Testis (tissue), 3 donors: ENCODE measurements around the gene MAP3K2. TPM values are rescaled to one million over a fixed set of nuclear protein-coding genes. Genes with fewer than 3 reads are reported as not detected.

Experiments
- DNase-seq: peaks from one replicate; pipeline ENCODE4 v3.0.0-alpha.2; 2019
- H3K27ac ChIP-seq, 2 donors: fragments of 200-600 bp; sonication (generic); one replicate each; pipeline ENCODE4 v1.5.1; 2019
- H3K27me3 ChIP-seq: fragments of 200-600 bp; sonication (generic); one replicate; pipeline ENCODE4 v1.5.1; 2019
- H3K36me3 ChIP-seq: fragments of 200-600 bp; sonication (generic); one replicate; pipeline ENCODE4 v1.5.1; 2017; ENCODE audit warnings: low read depth; ENCODE audit errors: missing control alignments
- H3K4me1 ChIP-seq: fragments of 200-600 bp; sonication (generic); one replicate; pipeline ENCODE4 v1.5.1; 2019
- H3K4me3 ChIP-seq, 2 donors: fragments of 200-600 bp; sonication (generic); one replicate each; pipeline ENCODE4 v1.5.1; 2017 to 2019
- H3K9me3 ChIP-seq: fragments of 200-600 bp; sonication (generic); one replicate; pipeline ENCODE4 v1.5.1; 2017
- CTCF ChIP-seq, 3 experiments: fragments of 450-650 bp in 2 of 3; fragments of 200-600 bp in 1 of 3; sonication (generic) in 1 of 3; IDR thresholded peaks; one replicate each; pipeline ENCODE4 v1.5.1; 2016 to 2019; ENCODE audit warnings: antibody characterized with exemption in 3 of 3, mild to moderate bottlenecking in 2 of 3, moderate library complexity in 1 of 3
- POLR2A ChIP-seq: fragments of 450-650 bp; IDR thresholded peaks from one replicate; pipeline ENCODE4 v1.6.1; 2017; ENCODE audit warnings: antibody characterized with exemption, mild to moderate bottlenecking, moderate library complexity
- WGBS, 2 donors: methylation state at CpG; one replicate each; pipeline ENCODE4 v1.1.5; 2018; 5-methylcytosine and 5-hydroxymethylcytosine counted together
- intact Hi-C: fragments of 100-400 bp; cut with DNase I; formaldehyde crosslinking; loops from one replicate; pipeline ENCODE4 v1.15.1; 2023; ENCODE audit warnings: low total_unique reads
- polyA plus RNA-seq: library from polyadenylated mRNA; stranded (reverse); fragments of 350-450 nt; fragmentation: Illumina TruSeq; extraction: RNeasy Lipid Tissue Mini Kit (QIAGEN cat#74804); gene quantifications from one replicate; pipeline ENCODE4 v1.2.3, GENCODE V29; 2014; ENCODE audit warnings: low read depth, low replicate concordance; ENCODE audit not compliant: insufficient read depth
- total RNA-seq, 2 donors: library from RNA; depleted of rRNA; stranded (reverse); fragments of >200 nt; gene quantifications; one replicate each; pipeline ENCODE4 v1.2.3, GENCODE V29; 2016

The MAP3K2 gene
- total and polyA plus RNA-seq, 3 donors from 2014 or later, result 16.3 to 74.5 (median 74.0) TPM

DNA sequence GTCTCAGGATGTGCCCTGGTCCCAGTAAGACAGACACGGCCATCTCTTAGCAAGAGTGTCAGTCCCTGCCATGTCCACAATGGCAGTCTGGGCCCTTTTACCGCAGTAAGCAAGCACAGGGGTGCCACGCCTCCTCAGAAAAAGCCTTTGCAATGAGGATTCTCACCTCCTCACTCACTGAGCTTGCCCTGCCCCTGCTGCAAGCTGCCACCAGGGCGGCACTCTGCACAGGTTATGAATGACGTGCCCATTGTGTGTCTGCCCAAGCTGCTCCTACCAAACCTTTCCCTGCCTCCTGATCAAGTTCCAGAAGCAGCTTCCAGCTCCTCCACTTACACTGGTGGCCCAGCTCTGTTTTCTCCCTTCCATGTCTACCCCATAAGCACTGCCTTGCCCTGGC, 117.1 kb downstream of the MAP3K2 start:
- WGBS, 2 donors, result 100% methylated on average over 5 of the region's 5 CpGs
- no peak overlapping the region for H3K27ac ChIP-seq
- H3K4me1 ChIP-seq, result no peaks in the 10 kb centered on the region
- no peak overlapping the region for H3K4me3 ChIP-seq
- no peak for DNase-seq
- TF ChIP-seq CTCF (IDR thresholded peaks at IDR 0.05), result no peak
- no peak for TF ChIP-seq POLR2A
- no peaks in the 10 kb centered on the region for H3K27me3 ChIP-seq
- intact Hi-C loops, result no loop called here
- H3K36me3 ChIP-seq, result no peaks in the 10 kb centered on the region
- H3K9me3 ChIP-seq, result no peaks in the 10 kb centered on the region

DNA sequence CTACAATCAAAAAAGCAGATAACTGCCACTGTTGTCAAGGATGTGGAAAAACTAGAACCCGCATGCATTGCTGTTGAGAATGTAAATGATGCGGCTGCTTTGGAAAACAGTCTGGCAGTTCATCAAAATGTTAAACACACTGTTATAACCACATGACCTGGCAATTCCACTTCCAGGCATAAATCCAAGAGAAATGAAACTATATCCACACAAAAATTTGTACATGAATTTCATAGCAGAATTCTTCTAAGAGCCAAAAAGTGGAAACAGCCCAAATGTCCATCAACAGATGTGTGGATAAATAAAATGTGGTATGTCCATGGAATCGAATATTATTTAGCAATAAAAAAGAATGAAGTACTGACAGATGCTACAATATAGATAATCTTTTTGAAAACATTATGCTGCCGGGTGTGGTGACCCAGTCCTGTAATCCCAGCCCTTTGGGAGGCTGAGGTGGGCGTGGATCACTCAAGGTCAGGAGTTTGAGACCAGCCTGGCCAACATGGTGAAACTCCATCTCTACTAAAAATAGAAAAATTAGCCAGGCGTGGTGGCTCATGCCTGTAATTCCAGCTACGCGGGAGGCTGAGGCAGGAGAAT, 125.9 kb downstream of the MAP3K2 start:
- no peak for DNase-seq
- no peaks in the 10 kb centered on the region for H3K9me3 ChIP-seq
- H3K36me3 ChIP-seq, result no peaks in the 10 kb centered on the region
- no peaks in the 10 kb centered on the region for H3K4me1 ChIP-seq
- H3K4me3 ChIP-seq, result no peak overlapping the region
- intact Hi-C loops, result no loop called here
- TF ChIP-seq CTCF (IDR thresholded peaks at IDR 0.05) (no peak), POLR2A (no peak)
- no peaks in the 10 kb centered on the region for H3K27me3 ChIP-seq
- no peak overlapping the region for H3K27ac ChIP-seq
- WGBS, 2 donors, result 90 to 91% methylated on average over 8 of the region's 8 CpGs

GRCh38 chr2:127259355-127259754, 128.4 kb downstream of the MAP3K2 start:
- H3K9me3 ChIP-seq, result no peaks in the 10 kb centered on the region
- DNase-seq, result no peak
- H3K27ac ChIP-seq, result no peak overlapping the region
- no peaks in the 10 kb centered on the region for H3K4me1 ChIP-seq
- intact Hi-C loops, result no loop called here
- no peaks in the 10 kb centered on the region for H3K36me3 ChIP-seq
- TF ChIP-seq CTCF (IDR thresholded peaks at IDR 0.05) (no peak), POLR2A (no peak)
- 94 to 97% methylated on average over 5 of the region's 5 CpGs for WGBS, 2 donors
- no peak overlapping the region for H3K4me3 ChIP-seq
- H3K27me3 ChIP-seq, result no peaks in the 10 kb centered on the region

DNA sequence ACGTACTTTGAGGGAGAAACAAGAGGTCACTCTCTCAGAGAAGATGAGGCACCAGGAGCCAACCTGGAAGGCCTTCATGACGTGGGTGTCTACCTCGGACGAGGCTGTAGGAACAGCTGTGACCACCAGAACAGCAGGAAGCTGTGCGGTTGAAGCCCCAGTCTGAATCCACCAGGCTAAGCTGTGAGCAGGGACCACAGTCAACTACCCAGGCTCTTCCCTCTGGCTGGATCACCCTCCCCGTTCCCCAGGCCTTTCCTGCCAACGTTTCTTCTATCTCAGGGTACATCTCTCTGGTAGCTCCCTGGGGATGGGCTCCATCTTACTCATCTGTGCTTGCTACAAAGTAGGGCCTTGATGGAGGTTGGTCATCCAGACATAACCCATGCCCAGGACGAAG, 130.9 kb downstream of the MAP3K2 start:
- Histone ChIP-seq H3K9me3 (no peaks in the 10 kb centered on the region), H3K4me1 (no peaks in the 10 kb centered on the region), H3K27me3 (no peaks in the 10 kb centered on the region), H3K27ac (no peak overlapping the region), H3K4me3 (no peak overlapping the region), H3K36me3 (no peaks in the 10 kb centered on the region)
- TF ChIP-seq CTCF (IDR thresholded peaks at IDR 0.05) (no peak), POLR2A (no peak)
- no peak for DNase-seq
- intact Hi-C loops, result no loop called here
- WGBS, 2 donors, result 76 to 86% methylated on average over 8 of the region's 8 CpGs

DNA sequence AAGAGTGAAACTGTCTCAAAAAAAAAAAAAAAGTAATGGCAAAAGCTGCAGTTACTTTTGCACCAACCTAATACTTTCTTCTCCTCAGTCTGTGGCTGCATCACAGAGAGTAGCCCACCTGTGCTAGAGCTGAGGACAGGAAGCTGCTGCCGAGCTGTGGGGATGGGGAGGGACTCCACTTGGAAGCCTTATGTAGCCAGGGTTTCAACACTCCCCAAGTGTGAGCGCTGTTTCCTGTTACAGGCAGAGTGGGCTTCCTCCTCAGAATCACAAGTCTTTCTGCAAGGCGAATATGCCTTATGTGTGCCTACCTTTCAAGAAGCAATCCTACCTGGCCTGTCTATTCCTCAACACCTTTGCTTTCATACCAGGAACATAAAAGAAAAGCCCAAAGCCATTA, 131.4 kb downstream of the MAP3K2 start:
- no peaks in the 10 kb centered on the region for H3K36me3 ChIP-seq
- intact Hi-C loops, result no loop called here
- WGBS, 2 donors, result 85 to 93% methylated on average over 3 of the region's 3 CpGs
- H3K9me3 ChIP-seq, result no peaks in the 10 kb centered on the region
- no peak overlapping the region for H3K27ac ChIP-seq
- TF ChIP-seq POLR2A (no peak), CTCF (IDR thresholded peaks at IDR 0.05) (no peak)
- no peak overlapping the region for H3K4me3 ChIP-seq
- no peaks in the 10 kb centered on the region for H3K27me3 ChIP-seq
- no peak for DNase-seq
- H3K4me1 ChIP-seq, result no peaks in the 10 kb centered on the region
